ENCODE measurements around the gene ANO10.
"Not testable (repeated sequence)": the region's sequence is repeated elsewhere in the genome, so short reads cannot be mapped to it uniquely, and the experiment has no call there.

ANO10 gene

DNA sequence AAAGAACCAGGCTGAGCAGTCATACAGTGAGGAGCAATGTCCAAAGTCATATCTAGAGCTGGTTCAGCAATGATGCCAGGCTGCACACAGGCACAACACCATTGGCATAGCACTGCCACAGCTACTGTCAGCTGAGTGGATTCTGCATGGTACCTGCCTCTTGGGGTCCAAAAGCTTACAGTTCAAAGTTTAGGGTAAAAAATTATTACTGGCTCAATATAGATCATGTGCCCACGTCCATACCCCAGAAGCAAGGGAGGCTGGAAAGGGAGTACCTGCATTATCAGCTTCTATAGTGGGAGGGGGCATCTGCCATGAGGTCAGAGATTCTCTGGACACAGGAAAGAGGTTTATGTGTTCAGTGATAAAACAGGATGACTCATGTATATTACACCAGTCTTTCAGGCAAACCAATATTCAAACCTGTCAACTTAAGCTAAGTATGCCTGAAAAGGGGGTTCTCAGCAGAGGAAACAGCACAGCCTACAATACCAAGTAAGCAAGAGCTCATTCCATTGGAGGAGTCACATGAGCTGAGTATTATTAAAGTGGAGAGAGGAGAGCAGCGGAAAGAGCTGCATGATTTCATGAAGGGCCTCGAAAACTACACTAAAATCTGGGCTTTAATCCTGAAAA is 99.0 kb downstream of the ANO10 start:
- H3K27me3 ChIP-seq = no peaks in the 10 kb centered on the region
- no peaks in the 10 kb centered on the region for H3K4me1 ChIP-seq
- H3K9me3 ChIP-seq = peaks cover 0 to 6% (median 6%) of the 10 kb centered on the region in 3 donors
- no peak overlapping the region for H3K27ac ChIP-seq
- H3K36me3 ChIP-seq = peaks cover 0 to 9% (median under 1%) of the 10 kb centered on the region in 3 donors
- intact Hi-C loops (cut with DNase I; ENCODE audit: low total_unique reads) = no loop called here
- H3K4me3 ChIP-seq = no peak overlapping the region
- TF ChIP-seq CTCF (IDR thresholded peaks at IDR 0.05) = no peak
- DNase-seq = no peak

- Histone ChIP-seq H3K9me3 (peaks cover 0 to 6% (median 6%) of the 10 kb centered on the region in 3 donors), H3K4me1 (no peaks in the 10 kb centered on the region), H3K27ac (no peak overlapping the region), H3K4me3 (no peak overlapping the region), H3K27me3 (no peaks in the 10 kb centered on the region), H3K36me3 (peaks cover 0 to 9% (median 7%) of the 10 kb centered on the region in 3 donors)
- TF ChIP-seq CTCF (IDR thresholded peaks at IDR 0.05) = no peak
- intact Hi-C loops (cut with DNase I; ENCODE audit: low total_unique reads) = no loop called here
- no peak for DNase-seq
Observed at GRCh38 chr3:43521941-43522340, 99.9 kb downstream of the ANO10 start.

- intact Hi-C loops (cut with DNase I; ENCODE audit: low total_unique reads); H3K4me3 ChIP-seq; H3K9me3 ChIP-seq; H3K36me3 ChIP-seq; DNase-seq; H3K27me3 ChIP-seq; H3K27ac ChIP-seq; H3K4me1 ChIP-seq: not testable (repeated sequence)
Observed at GRCh38 chr3:43518515-43518914, 103.3 kb downstream of the ANO10 start.

GRCh38 chr3:43515970-43516635 is 105.7 kb downstream of the ANO10 start:
- Histone ChIP-seq H3K4me1 (no peaks in the 10 kb centered on the region), H3K4me3 (no peak overlapping the region), H3K9me3 (peaks cover 0 to 6% (median 6%) of the 10 kb centered on the region in 3 donors), H3K27me3 (no peaks in the 10 kb centered on the region), H3K27ac (no peak overlapping the region), H3K36me3 (peaks cover 4 to 21% (median 7%) of the 10 kb centered on the region in 3 donors)
- no peak for TF ChIP-seq CTCF (IDR thresholded peaks at IDR 0.05)
- no peak for DNase-seq
- intact Hi-C loops (cut with DNase I; ENCODE audit: low total_unique reads) = no loop called here

GRCh38 chr3:43515208-43515917 is 106.4 kb downstream of the ANO10 start:
- Histone ChIP-seq H3K27me3 (no peaks in the 10 kb centered on the region), H3K4me1 (no peaks in the 10 kb centered on the region), H3K4me3 (no peak overlapping the region), H3K9me3 (peaks cover 0 to 6% (median 6%) of the 10 kb centered on the region in 3 donors), H3K27ac (no peak overlapping the region), H3K36me3 (peaks cover 4 to 21% (median 7%) of the 10 kb centered on the region in 3 donors)
- no peak for DNase-seq
- no peak for TF ChIP-seq CTCF (IDR thresholded peaks at IDR 0.05)
- intact Hi-C loops (cut with DNase I; ENCODE audit: low total_unique reads) = no loop called here
